Measurements from ENCODE around the gene CAMK4.

GRCh38 chr5:111537141-111538024, 313.2 kb downstream of the CAMK4 start:
- TF ChIP-seq POLR2A (IDR thresholded peaks at IDR 0.05) = no peak
- TF ChIP-seq, protein P1, sequence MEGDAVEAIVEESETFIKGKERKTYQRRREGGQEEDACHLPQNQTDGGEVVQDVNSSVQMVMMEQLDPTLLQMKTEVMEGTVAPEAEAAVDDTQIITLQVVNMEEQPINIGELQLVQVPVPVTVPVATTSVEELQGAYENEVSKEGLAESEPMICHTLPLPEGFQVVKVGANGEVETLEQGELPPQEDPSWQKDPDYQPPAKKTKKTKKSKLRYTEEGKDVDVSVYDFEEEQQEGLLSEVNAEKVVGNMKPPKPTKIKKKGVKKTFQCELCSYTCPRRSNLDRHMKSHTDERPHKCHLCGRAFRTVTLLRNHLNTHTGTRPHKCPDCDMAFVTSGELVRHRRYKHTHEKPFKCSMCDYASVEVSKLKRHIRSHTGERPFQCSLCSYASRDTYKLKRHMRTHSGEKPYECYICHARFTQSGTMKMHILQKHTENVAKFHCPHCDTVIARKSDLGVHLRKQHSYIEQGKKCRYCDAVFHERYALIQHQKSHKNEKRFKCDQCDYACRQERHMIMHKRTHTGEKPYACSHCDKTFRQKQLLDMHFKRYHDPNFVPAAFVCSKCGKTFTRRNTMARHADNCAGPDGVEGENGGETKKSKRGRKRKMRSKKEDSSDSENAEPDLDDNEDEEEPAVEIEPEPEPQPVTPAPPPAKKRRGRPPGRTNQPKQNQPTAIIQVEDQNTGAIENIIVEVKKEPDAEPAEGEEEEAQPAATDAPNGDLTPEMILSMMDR (IDR thresholded peaks at IDR 0.05) = no peak
